Smooth muscle cell (in vitro differentiated cells): Measurements from ENCODE around the gene PPP4C. TPM values are rescaled to one million over a fixed set of nuclear protein-coding genes. Genes with fewer than 3 reads are reported as not detected.

ENCODE experiments used
- DNase-seq: peaks from one replicate; lab custom pipeline; 2025; ENCODE audit not compliant: unreplicated experiment; lab: John Stamatoyannopoulos, UW
- H2AFZ ChIP-seq: fragments of 200-600 bp; sonication (generic); 2 replicates; pipeline ENCODE4 v1.6.0; 2016; ENCODE audit warnings: antibody characterized with exemption, low read depth, mild to moderate bottlenecking
- H3F3A ChIP-seq: fragments of 200-600 bp; sonication (generic); 2 replicates; pipeline ENCODE4 v1.6.0; 2017; ENCODE audit warnings: antibody characterized with exemption, low read depth
- H3K27ac ChIP-seq: fragments of 200-600 bp; sonication (generic); 2 replicates; pipeline ENCODE4 v1.5.1; 2016; ENCODE audit warnings: low read depth, mild to moderate bottlenecking
- H3K27me3 ChIP-seq: fragments of 200-600 bp; sonication (generic); 2 replicates; pipeline ENCODE4 v1.6.1; 2016; ENCODE audit warnings: low read depth, mild to moderate bottlenecking
- H3K36me3 ChIP-seq: fragments of 200-600 bp; sonication (generic); 2 replicates; pipeline ENCODE4 v1.5.1; 2016; ENCODE audit warnings: low read depth
- H3K4me1 ChIP-seq: fragments of 200-600 bp; sonication (generic); 2 replicates; pipeline ENCODE4 v1.5.1; 2016; ENCODE audit warnings: low read depth
- H3K4me2 ChIP-seq: fragments of 200-600 bp; sonication (generic); 2 replicates; pipeline ENCODE4 v1.6.0; 2016; ENCODE audit warnings: mild to moderate bottlenecking
- H3K4me3 ChIP-seq: fragments of 200-600 bp; sonication (generic); 2 replicates; pipeline ENCODE4 v1.5.1; 2016; ENCODE audit warnings: mild to moderate bottlenecking
- H3K79me2 ChIP-seq: fragments of 200-600 bp; sonication (generic); 2 replicates; pipeline ENCODE4 v1.6.0; 2016; ENCODE audit warnings: low read depth, mild to moderate bottlenecking
- H3K9ac ChIP-seq: fragments of 200-600 bp; sonication (generic); 2 replicates; pipeline ENCODE4 v1.6.0; 2016; ENCODE audit warnings: low read depth
- H3K9me3 ChIP-seq: fragments of 200-600 bp; sonication (generic); replicated peaks from 2 replicates; pipeline ENCODE4 v1.5.1; 2016; ENCODE audit warnings: low read depth
- H4K20me1 ChIP-seq: fragments of 200-600 bp; sonication (generic); 2 replicates; pipeline ENCODE4 v1.6.0; 2016; ENCODE audit warnings: low read depth
- CTCF ChIP-seq: fragments of 200-600 bp; sonication (generic); IDR thresholded peaks from 2 replicates; pipeline ENCODE4 v1.5.1; 2017; ENCODE audit warnings: borderline replicate concordance, mild to moderate bottlenecking, antibody characterized with exemption; ENCODE audit not compliant: insufficient read depth, poor library complexity, severe bottlenecking
- WGBS: methylation state at CpG from one replicate; pipeline ENCODE4 v1.1.7; 2016; ENCODE audit warnings: low lambda C conversion rate; 5-methylcytosine and 5-hydroxymethylcytosine counted together
- polyA plus RNA-seq: library from polyadenylated mRNA; unstranded; fragments of >200 nt; fragmentation: Nextera tagmentation; extraction: Ambion mirVana; gene quantifications from 2 replicates; pipeline ENCODE4 v1.2.1, GENCODE V29; 2016
- total RNA-seq: library from RNA; depleted of rRNA; stranded (reverse); fragments of >200 nt; gene quantifications from 2 replicates; pipeline ENCODE4 v1.2.3, GENCODE V29; 2014

Gene PPP4C
- total and polyA plus RNA-seq, 2 experiments from 2014 or later: 111 to 224 TPM

- no peak overlapping the region for H3K4me2 ChIP-seq
- no peaks in the 10 kb centered on the region for H3K9me3 ChIP-seq
- no peak overlapping the region for H3K27ac ChIP-seq
- H3K4me3 ChIP-seq: no peak overlapping the region
- WGBS: 98% methylated on average over 2 of the region's 2 CpGs
- TF ChIP-seq CTCF: no peak
- H3K27me3 ChIP-seq: no peaks in the 10 kb centered on the region
- H3K79me2 ChIP-seq: no peaks in the 10 kb centered on the region
- no peaks in the 10 kb centered on the region for H4K20me1 ChIP-seq
- H3K4me1 ChIP-seq: no peaks in the 10 kb centered on the region
- H3K9ac ChIP-seq: no peak overlapping the region
- no peaks in the 10 kb centered on the region for H3K36me3 ChIP-seq
- H3F3A ChIP-seq: peaks cover 14% of the 10 kb centered on the region
- no peak for DNase-seq
- H2AFZ ChIP-seq: no peak overlapping the region
These were observed 43.6 kb downstream of the PPP4C start for GRCh38 chr16:30119428-30119827.

GRCh38 chr16:30120340-30121105 is 44.7 kb downstream of the PPP4C start:
- H3K9ac ChIP-seq: no peak overlapping the region
- 97% methylated on average over 3 of the region's 3 CpGs for WGBS

GRCh38 chr16:30121741-30122571 is 46.2 kb downstream of the PPP4C start:
- peak overlapping the region; percentile 59 for H3K4me3 ChIP-seq
- no peaks in the 10 kb centered on the region for H3K27me3 ChIP-seq
- H2AFZ ChIP-seq: no peak overlapping the region
- peak overlapping the region; percentile 59 for H3K9ac ChIP-seq
- H3F3A ChIP-seq: peaks cover 14% of the 10 kb centered on the region
- H3K4me1 ChIP-seq: no peaks in the 10 kb centered on the region
- DNase-seq: no peak
- no peaks in the 10 kb centered on the region for H3K9me3 ChIP-seq
- no peak overlapping the region for H3K27ac ChIP-seq
- peak overlapping the region; percentile 98 for H3K4me2 ChIP-seq
- no peaks in the 10 kb centered on the region for H3K36me3 ChIP-seq
- TF ChIP-seq CTCF: no peak
- no peaks in the 10 kb centered on the region for H3K79me2 ChIP-seq
- 81% methylated on average over 30 of the region's 31 CpGs for WGBS
- H4K20me1 ChIP-seq: no peaks in the 10 kb centered on the region

More at GRCh38 chr16:30120340-30121105, 44.7 kb downstream of the PPP4C start:
- no peaks in the 10 kb centered on the region for H4K20me1 ChIP-seq
- no peak for DNase-seq
- H3K27me3 ChIP-seq: no peaks in the 10 kb centered on the region
- H3K4me2 ChIP-seq: no peak overlapping the region
- H3K36me3 ChIP-seq: no peaks in the 10 kb centered on the region
- no peaks in the 10 kb centered on the region for H3K4me1 ChIP-seq
- H3K4me3 ChIP-seq: no peak overlapping the region
- no peak for TF ChIP-seq CTCF
- H3F3A ChIP-seq: peaks cover 14% of the 10 kb centered on the region
- H3K79me2 ChIP-seq: no peaks in the 10 kb centered on the region
- H3K9me3 ChIP-seq: no peaks in the 10 kb centered on the region
- no peak overlapping the region for H2AFZ ChIP-seq
- no peak overlapping the region for H3K27ac ChIP-seq
